Measurements from ENCODE around the gene MAVS.

DNA sequence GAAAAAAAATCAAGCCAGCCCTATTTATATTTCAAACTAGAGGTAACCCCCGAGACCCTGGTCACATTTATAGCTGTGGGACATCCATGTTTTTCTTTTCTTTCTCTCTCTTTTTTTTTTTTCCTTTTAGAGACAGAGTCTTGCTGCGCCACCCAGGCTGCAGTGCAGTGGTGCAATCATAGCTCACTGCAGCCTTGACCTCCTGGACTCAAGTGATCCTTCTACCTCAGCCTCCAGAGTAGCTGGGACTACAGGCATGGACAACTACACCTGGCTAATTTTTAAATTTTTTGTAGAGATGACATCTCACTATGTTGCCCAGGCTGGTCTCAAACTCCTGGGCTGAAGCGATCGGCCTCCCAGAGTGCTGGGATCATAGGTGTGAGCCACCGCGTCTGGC lies 12.1 kb downstream of the MAVS start:
- TF ChIP-seq, protein P1, sequence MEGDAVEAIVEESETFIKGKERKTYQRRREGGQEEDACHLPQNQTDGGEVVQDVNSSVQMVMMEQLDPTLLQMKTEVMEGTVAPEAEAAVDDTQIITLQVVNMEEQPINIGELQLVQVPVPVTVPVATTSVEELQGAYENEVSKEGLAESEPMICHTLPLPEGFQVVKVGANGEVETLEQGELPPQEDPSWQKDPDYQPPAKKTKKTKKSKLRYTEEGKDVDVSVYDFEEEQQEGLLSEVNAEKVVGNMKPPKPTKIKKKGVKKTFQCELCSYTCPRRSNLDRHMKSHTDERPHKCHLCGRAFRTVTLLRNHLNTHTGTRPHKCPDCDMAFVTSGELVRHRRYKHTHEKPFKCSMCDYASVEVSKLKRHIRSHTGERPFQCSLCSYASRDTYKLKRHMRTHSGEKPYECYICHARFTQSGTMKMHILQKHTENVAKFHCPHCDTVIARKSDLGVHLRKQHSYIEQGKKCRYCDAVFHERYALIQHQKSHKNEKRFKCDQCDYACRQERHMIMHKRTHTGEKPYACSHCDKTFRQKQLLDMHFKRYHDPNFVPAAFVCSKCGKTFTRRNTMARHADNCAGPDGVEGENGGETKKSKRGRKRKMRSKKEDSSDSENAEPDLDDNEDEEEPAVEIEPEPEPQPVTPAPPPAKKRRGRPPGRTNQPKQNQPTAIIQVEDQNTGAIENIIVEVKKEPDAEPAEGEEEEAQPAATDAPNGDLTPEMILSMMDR (IDR thresholded peaks at IDR 0.05; ENCODE audit: extremely low read depth in 1 of 2, insufficient read depth in 1 of 2, low read depth in 1 of 2, low read length in 2 of 2) = no peak
- TF ChIP-seq POLR2AphosphoS5 (IDR thresholded peaks at IDR 0.05; ENCODE audit: insufficient read depth, low read depth, low read length) (no peak), POLR2A (IDR thresholded peaks at IDR 0.05; ENCODE audit: low read depth, low read length) (no peak)
- TF ChIP-seq, protein P2, sequence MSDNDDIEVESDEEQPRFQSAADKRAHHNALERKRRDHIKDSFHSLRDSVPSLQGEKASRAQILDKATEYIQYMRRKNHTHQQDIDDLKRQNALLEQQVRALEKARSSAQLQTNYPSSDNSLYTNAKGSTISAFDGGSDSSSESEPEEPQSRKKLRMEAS (IDR thresholded peaks at IDR 0.05; ENCODE audit: insufficient read depth, insufficient read length) = no peak
